Measurements from ENCODE around the gene RAE1.

- TF ChIP-seq CTCF (IDR thresholded peaks at IDR 0.05 in 4 of 5, conservative IDR thresholded peaks at IDR 0.05 in 1 of 5) (no peak), POLR2A (IDR thresholded peaks at IDR 0.05) (peak; percentile 75 to 79)
These were observed 41.6 kb downstream of the RAE1 start for GRCh38 chr20:57392512-57393271.
